ENCODE results near the gene PLXND1.

The PLXND1 gene

DNA sequence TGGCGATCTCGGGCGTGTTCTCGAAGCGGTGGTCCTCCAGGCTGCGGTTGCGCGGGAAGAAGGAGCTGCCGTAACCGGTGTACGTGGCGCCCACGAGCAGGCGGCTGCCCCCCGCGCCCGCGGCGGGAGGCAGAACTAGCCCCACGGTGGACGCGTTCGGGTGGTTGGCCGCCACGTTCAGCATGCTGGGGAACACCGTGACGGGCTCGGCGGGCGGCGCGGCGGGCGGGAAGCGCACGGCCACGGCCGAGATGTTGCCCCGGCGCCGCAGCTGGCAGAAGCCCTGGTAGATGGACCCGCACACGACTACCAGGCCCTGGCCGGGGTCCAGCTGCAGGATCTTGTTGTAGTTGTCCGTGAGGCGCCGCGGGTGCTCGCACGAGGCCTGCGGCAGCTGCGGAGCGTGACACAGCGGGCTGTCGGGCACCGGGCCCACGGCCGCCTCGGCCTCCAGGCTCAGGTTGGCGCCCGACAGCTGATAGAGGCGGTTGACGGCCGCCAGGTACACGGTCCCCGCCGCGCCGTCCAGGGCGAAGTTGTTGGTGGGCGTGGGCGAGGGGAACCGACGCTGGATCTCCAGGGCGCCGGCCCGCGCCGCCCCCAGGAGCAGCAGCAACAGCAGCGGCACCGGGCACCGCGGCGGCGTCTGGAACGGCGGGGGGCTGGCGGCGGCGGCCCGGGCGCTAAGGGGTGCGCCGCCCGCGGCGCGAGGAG, 397 bp downstream of the PLXND1 start:
- DNase-seq (peak; percentile 16 to 33 (median 26)), ATAC-seq (replicated peaks) (peak; percentile 21)
- H3K4me1 Mint-ChIP-seq (ENCODE audit: low read depth in 2 of 2) = peaks cover 41 to 54% of the 10 kb centered on the region in 2 donors
- peak overlapping the region; percentile 82 to 88 for H3K27ac Mint-ChIP-seq
- H3K9me3 Mint-ChIP-seq = no peaks in the 10 kb centered on the region
- H3K4me3 Mint-ChIP-seq = peak overlapping the region; percentile 91 to 92
- no peaks in the 10 kb centered on the region for H3K27me3 Mint-ChIP-seq
- H3K36me3 Mint-ChIP-seq (ENCODE audit: insufficient read depth) = peaks cover 14% of the 10 kb centered on the region

DNA sequence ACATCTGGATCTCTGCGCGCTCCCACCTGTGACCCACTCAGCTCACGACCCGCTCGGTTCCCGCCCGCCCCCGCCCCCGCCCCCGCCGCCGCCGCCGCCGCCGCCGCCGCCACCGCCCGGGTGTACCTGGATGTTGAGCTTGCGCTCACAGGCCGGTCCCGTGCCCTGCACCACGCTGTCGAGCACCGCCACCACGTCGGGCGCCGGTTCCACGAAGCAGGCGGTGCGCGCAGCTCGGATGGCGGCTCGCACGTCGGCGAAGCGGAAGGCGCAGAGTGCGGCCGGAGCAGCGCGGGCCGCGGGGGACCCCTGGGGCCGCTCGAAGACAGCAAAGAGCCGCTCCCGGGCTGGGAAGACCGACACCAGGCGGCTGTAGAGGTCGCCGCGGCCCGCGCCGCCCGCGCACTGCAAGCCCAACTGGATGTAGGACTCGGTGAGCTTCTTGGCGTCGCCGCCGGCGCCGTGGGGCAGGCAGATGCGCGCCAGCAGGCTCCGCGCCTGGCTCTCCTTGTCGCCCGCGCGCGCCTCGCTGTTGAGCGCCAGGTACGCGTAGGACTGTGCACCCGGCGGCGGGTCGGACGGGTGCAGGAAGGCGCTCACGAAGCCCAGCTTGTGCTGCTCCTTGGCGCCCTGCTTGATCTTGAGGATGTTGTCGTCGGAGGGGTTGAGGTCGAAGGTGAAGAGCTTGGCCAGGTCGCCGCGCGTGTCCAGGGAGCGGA, 1.1 kb downstream of the PLXND1 start:
- H3K27me3 Mint-ChIP-seq = no peaks in the 10 kb centered on the region
- peak; percentile 49 to 54 (median 52) for DNase-seq

DNA sequence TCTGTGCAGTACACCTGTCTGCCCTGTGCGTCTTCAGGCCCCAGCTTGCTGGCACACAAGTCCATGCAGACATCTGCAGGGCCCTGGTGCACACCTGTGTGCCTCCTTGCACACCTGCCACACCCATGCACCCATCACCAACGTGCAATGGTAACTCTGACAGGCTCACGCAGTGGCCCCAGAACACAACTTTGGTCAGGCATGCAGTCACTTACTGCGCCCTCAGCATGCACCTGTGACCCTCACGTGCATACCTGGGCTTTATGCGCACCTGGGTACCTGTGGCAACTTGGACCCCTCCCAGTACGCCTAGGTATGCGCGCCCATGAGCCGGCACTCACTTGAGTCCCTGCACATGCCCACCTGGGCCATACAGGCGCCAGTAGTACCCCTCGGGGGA, 1.7 kb downstream of the PLXND1 start:
- Mint-ChIP-seq H3K36me3 (ENCODE audit: insufficient read depth) (peaks cover 14% of the 10 kb centered on the region), H3K9me3 (no peaks in the 10 kb centered on the region), H3K27me3 (no peaks in the 10 kb centered on the region), H3K4me3 (peak overlapping the region; percentile 91 to 92), H3K27ac (peak overlapping the region in 1 of 2 donors; percentile 71), H3K4me1 (ENCODE audit: low read depth in 2 of 2) (peaks cover 53 to 65% of the 10 kb centered on the region in 2 donors)
- ATAC-seq (replicated peaks) (no peak), DNase-seq (no peak)

More for the DNA sequence above, 1.1 kb downstream of the PLXND1 start:
- Mint-ChIP-seq H3K9me3 (no peaks in the 10 kb centered on the region), H3K27ac (peak overlapping the region; percentile 82 to 88), H3K4me3 (peak overlapping the region; percentile 91 to 92), H3K36me3 (ENCODE audit: insufficient read depth) (peaks cover 14% of the 10 kb centered on the region), H3K4me1 (ENCODE audit: low read depth in 2 of 2) (peaks cover 49 to 61% of the 10 kb centered on the region in 2 donors)
- ATAC-seq (replicated peaks) = peak; percentile 59

DNA sequence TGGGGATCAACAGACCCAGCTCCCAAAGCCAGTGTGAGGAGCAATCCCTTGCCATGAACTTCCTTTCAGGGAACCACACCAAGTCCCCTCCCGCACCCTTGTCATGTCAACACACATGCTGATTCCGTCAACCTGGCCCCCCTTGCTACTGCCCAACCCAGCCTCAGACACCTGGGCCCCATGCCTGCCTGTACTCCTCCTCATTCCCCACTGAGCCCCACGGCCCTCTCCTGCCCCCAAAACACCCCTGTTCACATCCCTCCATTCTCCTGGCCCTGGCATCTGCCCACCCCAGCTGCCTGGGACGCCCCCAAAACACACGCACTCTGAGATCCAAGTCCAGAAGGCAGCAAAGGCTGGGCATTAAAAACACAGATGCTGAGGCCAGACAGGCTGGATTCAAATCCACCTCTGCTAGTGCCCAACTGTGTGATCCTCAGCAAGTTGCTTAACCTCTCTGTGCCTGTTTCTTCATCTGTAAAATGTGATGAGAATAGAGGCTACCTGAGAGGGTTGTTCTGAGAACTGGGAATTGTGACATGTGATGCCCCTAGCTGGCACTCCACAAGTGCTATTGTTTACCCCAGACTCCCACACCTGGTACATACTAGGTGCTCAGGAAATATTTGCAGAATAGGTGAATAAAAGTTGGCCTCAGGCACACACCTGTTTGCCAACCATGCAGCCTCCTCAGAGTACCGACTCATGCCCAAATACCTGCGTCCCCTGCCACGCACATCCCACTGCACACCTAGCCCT, 2.3 kb downstream of the PLXND1 start:
- no peak for DNase-seq
- ATAC-seq (replicated peaks) = no peak
- Mint-ChIP-seq H3K4me1 (ENCODE audit: low read depth in 2 of 2) (peaks cover 57 to 67% of the 10 kb centered on the region in 2 donors), H3K27me3 (no peaks in the 10 kb centered on the region), H3K9me3 (no peaks in the 10 kb centered on the region), H3K36me3 (ENCODE audit: insufficient read depth) (peaks cover 14% of the 10 kb centered on the region), H3K4me3 (peak overlapping the region; percentile 91 to 92), H3K27ac (peak overlapping the region; percentile 71 to 77)

DNA sequence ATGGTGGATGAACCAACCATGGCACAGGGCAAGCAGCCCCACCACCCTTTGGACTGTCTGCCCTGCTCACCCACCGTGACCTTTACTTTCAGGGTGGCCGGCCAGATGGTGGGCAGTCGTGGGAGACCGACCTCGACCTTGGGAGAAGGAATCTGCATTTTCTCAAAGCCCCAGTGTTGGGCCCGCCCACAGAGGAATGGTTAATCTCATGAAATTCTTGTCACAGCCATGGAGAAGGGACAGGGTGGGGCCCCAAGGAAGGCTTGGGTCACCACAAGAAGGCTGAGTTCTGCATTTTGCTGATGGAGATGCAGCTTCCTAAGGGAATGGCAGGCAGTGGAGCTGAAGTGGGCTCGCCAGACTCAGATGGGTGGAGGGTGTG, 2.9 kb downstream of the PLXND1 start:
- H3K27me3 Mint-ChIP-seq = no peaks in the 10 kb centered on the region
- DNase-seq = no peak
- peaks cover 55 to 69% of the 10 kb centered on the region in 2 donors for H3K4me1 Mint-ChIP-seq (ENCODE audit: low read depth in 2 of 2)
- peak overlapping the region; percentile 71 to 77 for H3K27ac Mint-ChIP-seq
- peak overlapping the region; percentile 91 to 92 for H3K4me3 Mint-ChIP-seq
- peaks cover 14% of the 10 kb centered on the region for H3K36me3 Mint-ChIP-seq (ENCODE audit: insufficient read depth)
- no peak for ATAC-seq (replicated peaks)
- no peaks in the 10 kb centered on the region for H3K9me3 Mint-ChIP-seq

DNA sequence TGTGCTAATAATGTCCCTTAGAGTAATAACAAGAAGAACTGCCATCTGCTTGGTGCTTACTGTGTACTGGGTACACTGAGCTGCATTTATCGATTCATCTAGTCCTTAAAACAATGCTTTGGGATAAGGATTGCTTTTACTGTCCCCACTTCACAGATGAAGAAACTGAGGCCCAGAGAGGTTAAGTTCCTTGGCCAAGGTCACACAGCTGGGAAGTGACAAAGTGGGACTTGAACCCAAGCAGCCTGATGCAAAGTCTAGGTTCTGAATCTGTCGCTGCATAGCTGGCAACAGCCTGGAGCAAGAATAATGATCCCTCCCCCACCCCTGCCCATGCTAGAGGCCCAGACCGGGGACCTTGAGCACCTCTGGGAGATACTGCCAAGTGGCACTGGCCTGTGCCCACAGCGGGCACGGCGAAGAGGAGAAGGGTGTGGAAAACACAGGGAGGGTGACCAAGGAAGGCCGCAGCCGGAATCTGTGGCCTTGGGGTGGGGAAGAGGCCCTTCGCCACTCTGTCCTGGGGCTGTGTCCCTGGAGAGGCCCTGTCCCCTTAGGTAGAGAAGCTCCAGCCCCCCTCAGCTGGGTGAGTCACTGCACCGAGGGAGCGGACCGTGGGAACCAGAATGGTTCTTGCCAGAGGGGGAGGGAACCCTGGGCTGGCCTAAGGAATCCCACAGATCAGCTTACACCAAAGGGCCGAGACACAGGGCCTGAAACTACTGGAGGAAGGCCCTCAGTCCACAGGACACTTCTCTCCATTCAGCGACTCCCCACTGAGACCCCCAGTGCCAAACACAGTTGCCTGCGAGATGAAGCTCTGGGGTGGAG, 3.5 kb downstream of the PLXND1 start:
- Mint-ChIP-seq H3K27me3 (no peaks in the 10 kb centered on the region), H3K4me1 (ENCODE audit: low read depth in 2 of 2) (peaks cover 57 to 71% of the 10 kb centered on the region in 2 donors), H3K9me3 (no peaks in the 10 kb centered on the region), H3K4me3 (peak overlapping the region; percentile 91 to 92), H3K27ac (peak overlapping the region in 1 of 2 donors; percentile 77), H3K36me3 (ENCODE audit: insufficient read depth) (peaks cover 14% of the 10 kb centered on the region)
- DNase-seq (no peak), ATAC-seq (replicated peaks) (no peak)

DNA sequence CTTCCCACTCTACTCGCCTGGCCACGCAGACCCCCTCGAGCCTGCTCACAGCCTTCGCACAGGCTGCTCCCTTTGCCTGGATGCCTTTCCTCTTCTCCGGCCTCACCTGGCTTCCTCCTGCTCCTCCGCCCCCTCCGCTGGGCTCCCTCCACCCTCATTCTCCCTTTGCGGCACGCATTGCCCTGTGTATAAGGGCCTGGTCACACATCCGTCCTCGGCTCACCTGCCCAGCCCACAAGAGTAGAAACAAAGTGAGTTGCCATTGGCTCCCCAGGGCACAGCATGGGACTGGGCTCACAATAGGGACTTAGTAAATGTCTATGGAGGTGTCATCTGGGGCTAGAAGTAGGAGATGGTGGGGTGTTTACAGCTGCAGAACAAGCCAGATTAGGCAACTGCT, 4.2 kb downstream of the PLXND1 start:
- no peaks in the 10 kb centered on the region for H3K27me3 Mint-ChIP-seq
- no peak for DNase-seq
- no peaks in the 10 kb centered on the region for H3K9me3 Mint-ChIP-seq
- H3K27ac Mint-ChIP-seq = peak overlapping the region in 1 of 2 donors; percentile 9
- H3K4me3 Mint-ChIP-seq = peak overlapping the region in 1 of 2 donors; percentile 91
- H3K4me1 Mint-ChIP-seq (ENCODE audit: low read depth in 2 of 2) = peaks cover 58 to 71% of the 10 kb centered on the region in 2 donors
- H3K36me3 Mint-ChIP-seq (ENCODE audit: insufficient read depth) = peaks cover 10% of the 10 kb centered on the region
- no peak for ATAC-seq (replicated peaks)

DNA sequence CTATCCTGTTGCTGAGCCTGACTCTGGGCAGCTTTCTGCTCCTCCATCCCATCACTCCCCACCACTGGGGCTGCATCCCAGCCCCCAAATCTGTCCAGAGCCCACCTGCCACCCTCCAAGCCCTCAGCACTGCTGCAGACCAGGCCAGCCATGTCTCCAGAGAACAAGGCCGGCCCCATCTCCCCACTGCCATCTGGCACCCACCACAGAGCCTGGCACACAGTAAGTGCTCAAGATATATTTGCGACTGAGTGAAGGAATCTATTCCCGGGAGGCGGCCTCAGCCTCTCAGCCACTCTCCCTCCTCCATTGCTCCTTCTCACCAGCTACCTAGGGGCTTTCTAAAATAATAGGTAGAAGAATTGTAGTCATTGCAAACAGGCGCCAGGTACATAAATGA, 4.8 kb downstream of the PLXND1 start:
- DNase-seq (no peak), ATAC-seq (replicated peaks) (no peak)
- Mint-ChIP-seq H3K27ac (peak overlapping the region; percentile 9 to 44), H3K9me3 (no peaks in the 10 kb centered on the region), H3K27me3 (no peaks in the 10 kb centered on the region), H3K36me3 (ENCODE audit: insufficient read depth) (peaks cover 5% of the 10 kb centered on the region), H3K4me1 (ENCODE audit: low read depth in 2 of 2) (peaks cover 57 to 67% of the 10 kb centered on the region in 2 donors), H3K4me3 (peak overlapping the region in 1 of 2 donors; percentile 91)

DNA sequence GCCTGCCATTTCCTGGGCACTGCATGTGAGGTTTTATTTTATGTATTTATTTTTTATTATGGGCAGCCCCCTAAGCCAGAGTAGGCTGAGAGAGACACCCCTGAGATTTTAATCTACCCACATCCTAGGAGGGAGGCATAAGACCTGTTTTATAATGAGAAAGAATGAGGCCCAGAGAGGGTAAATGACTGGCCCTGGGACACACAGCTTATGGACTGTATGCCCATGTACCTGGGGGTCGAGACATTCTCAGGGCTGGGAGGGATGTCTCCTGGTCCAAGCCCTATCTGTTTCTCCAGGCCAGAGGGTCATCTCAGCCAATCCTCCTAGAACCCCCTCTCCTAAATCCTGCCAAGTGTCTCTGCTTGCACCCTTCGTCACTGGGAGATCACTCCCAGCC, 6.1 kb downstream of the PLXND1 start:
- no peaks in the 10 kb centered on the region for H3K27me3 Mint-ChIP-seq
- H3K4me3 Mint-ChIP-seq = peak overlapping the region in 1 of 2 donors; percentile 50
- H3K4me1 Mint-ChIP-seq (ENCODE audit: low read depth in 2 of 2) = peaks cover 56 to 72% of the 10 kb centered on the region in 2 donors
- H3K27ac Mint-ChIP-seq = peak overlapping the region; percentile 9 to 38
- DNase-seq = no peak
- H3K9me3 Mint-ChIP-seq = no peaks in the 10 kb centered on the region
- no peak for ATAC-seq (replicated peaks)
- peaks cover 5% of the 10 kb centered on the region for H3K36me3 Mint-ChIP-seq (ENCODE audit: insufficient read depth)

DNA sequence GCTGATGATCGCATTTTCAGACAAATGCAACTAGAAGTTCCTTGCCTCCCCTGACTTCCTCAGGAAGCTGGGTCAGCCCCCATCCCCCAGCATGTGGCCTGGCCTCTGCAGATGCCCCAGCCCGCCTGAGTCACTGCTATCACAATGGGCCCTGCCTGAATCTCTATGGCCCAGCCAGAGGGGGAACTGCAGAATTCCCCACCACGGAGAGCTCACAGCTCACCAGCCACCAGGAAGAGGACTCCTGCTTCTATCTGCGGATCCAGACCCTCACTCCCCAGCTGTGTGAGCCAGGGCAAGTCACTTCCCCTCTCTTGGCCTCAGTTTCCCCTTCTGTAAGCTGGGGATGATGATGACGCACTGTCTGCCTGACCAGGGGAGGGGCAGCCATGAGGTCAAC, 6.9 kb downstream of the PLXND1 start:
- peaks cover 5% of the 10 kb centered on the region for H3K36me3 Mint-ChIP-seq (ENCODE audit: insufficient read depth)
- H3K9me3 Mint-ChIP-seq = no peaks in the 10 kb centered on the region
- H3K4me3 Mint-ChIP-seq = peak overlapping the region in 1 of 2 donors; percentile 50
- no peaks in the 10 kb centered on the region for H3K27me3 Mint-ChIP-seq
- H3K27ac Mint-ChIP-seq = peak overlapping the region in 1 of 2 donors; percentile 65
- DNase-seq (no peak), ATAC-seq (replicated peaks) (peak; percentile 39)
- H3K4me1 Mint-ChIP-seq (ENCODE audit: low read depth in 2 of 2) = peaks cover 60 to 77% of the 10 kb centered on the region in 2 donors

DNA sequence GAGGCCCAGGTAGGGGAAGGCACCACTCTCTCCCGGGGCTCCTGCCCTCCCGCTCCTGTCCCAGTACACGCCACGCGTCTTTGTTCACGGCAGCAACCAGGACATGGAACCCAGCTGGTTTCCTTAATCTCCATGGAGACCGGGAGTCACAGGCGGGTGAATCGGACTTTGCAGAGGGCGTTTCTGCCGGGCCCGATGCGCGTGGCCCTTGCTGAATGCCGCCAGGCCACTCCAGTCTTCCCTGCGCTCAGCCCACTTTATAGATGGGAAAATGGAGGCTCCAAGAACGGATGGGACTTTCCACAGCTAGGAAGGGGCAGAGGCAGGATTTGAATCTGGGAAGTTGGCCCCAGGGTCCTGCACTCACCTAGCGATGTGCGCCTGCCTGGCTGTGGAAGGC, 7.4 kb downstream of the PLXND1 start:
- no peaks in the 10 kb centered on the region for H3K27me3 Mint-ChIP-seq
- DNase-seq (no peak), ATAC-seq (replicated peaks) (no peak)
- no peaks in the 10 kb centered on the region for H3K9me3 Mint-ChIP-seq
- peak overlapping the region in 1 of 2 donors; percentile 50 for H3K4me3 Mint-ChIP-seq
- H3K4me1 Mint-ChIP-seq (ENCODE audit: low read depth in 2 of 2) = peaks cover 60 to 76% of the 10 kb centered on the region in 2 donors
- H3K27ac Mint-ChIP-seq = no peak overlapping the region
- H3K36me3 Mint-ChIP-seq (ENCODE audit: insufficient read depth) = peaks cover 3% of the 10 kb centered on the region

DNA sequence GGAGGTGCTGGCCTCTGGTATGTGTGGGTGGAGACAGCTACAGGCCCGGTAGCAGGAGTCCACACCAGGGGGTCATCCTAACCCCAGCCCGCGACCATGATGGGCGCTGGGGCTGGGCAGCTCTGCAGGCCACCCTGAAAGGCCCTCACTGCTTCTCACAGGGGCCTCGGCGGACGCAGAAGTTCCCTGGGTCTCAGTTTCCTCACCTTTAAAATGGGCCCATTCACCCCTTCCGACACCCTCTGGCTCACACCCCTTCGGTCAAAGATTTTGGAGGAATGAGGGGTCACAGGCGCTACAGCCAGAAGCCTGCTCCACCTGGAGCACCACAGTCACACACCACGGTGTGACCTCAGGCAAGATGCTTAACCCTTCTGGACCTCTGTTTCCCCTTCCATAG, 8.0 kb downstream of the PLXND1 start:
- H3K27me3 Mint-ChIP-seq = no peaks in the 10 kb centered on the region
- peaks cover 8% of the 10 kb centered on the region for H3K36me3 Mint-ChIP-seq (ENCODE audit: insufficient read depth)
- peaks cover 62 to 76% of the 10 kb centered on the region in 2 donors for H3K4me1 Mint-ChIP-seq (ENCODE audit: low read depth in 2 of 2)
- ATAC-seq (replicated peaks) (no peak), DNase-seq (no peak)
- H3K27ac Mint-ChIP-seq = no peak overlapping the region
- H3K4me3 Mint-ChIP-seq = peak overlapping the region in 1 of 2 donors; percentile 62
- no peaks in the 10 kb centered on the region for H3K9me3 Mint-ChIP-seq
